T1000 (cell line): ENCODE measurements around the gene FLG2.

ENCODE experiments used
- DNase-seq: peaks from one replicate; lab custom pipeline; 2025; ENCODE audit warnings: mixed read lengths; lab: John Stamatoyannopoulos, UW

FLG2 gene

DNA sequence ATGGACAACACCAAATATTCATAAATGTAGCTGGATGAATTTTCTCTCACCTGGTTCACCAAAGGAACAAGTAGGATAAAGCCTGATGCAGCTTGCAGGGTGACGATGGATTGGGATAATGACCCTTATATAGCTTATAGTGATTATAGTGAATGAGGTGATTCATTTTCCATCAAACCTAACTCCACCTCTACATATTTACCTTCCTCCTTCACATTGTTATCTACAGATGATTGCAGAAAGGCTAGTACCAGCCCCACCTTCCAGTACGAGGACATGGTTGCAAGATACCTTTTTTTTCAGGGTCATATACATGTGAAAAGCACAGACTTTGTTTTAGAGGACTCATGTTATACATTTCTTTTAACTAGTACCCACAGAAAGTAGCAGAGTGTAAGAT, at the start of gene FLG2:
Gene FLG2 (minus strand): TSS at position 101 of the 400 bp plus-strand sequence. CDS start 1,122 bp downstream, outside the sequence.
- DNase-seq = no peak

DNA sequence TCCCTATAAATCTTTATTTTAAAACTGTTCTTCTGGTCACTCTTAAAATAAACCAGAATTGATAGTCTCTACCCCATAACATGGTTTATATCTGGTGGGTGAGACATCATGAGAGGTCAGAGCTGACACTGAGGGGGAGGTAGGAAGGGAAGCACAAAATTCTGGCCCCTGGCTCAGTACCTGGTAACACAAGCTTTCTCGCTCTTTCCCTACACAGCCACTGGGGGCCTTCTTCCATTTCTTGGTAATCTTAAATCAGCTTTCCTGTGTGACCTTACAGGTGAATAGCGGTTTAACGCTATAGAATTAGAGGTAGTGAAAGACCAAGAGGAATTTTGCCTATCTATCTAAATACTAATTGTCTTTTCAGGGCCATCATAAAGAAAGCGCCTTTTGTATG, 48.9 kb upstream of the FLG2 start:
- DNase-seq = no peak

DNA sequence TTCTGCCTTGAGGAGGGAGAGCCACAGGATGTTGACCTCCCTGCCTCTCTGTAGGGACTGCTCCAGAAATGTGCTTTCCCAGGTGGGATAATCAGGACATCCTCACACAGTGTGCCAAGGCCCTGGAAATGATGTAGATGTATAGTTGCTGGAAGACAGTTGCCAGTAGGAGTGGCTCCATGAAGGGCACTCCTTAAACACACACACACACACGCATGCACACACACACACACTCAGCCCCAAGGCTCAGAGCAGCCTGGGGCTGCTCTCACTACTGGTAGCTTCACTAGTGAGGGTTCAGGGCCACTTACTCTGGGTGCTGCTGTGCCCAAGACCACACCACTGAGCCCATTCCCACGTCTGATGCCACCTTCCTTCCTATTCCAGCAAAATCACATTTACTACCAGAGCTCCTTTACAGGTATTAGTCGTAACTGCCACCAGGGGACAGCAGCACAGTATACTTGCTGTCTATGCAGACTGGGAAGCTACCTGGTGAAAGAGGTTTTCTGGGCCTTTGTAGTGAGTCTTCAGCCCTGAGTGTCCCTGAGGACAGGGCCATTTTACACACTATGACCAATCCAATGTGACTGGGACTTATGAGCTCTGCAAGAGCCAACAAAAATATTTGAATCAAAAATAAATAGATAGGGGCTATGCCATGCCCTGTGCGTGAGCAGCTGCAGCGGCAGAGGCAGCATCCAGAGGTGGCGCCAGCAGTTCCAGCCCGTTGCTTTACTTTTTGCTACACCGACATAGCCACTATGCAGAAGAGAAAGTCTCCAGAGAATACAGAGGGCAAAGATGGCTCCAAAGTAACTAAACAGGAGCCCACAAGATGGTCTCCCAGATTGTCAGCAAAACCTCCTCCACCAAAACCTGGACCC, 39.2 kb upstream of the FLG2 start:
- no peak for DNase-seq

DNA sequence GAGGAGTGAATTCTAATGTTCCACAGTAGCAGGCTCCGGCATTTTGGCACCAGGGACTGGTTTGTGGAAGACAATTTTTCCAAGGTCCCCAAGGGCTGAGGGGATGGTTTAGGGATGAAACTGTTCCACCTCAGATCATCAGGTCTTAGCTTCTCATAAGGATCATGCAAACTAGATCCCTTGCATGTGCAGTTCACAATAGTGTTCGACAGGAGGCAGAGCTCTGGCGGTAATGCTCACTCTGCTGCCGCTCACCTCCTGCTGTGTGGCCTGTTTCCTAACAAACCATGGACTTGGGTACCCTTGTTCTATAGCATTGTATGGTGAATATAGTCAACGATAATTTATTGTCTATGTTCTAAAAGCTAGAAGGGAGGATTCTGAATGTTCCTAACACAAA, 37.7 kb upstream of the FLG2 start:
- no peak for DNase-seq

DNA sequence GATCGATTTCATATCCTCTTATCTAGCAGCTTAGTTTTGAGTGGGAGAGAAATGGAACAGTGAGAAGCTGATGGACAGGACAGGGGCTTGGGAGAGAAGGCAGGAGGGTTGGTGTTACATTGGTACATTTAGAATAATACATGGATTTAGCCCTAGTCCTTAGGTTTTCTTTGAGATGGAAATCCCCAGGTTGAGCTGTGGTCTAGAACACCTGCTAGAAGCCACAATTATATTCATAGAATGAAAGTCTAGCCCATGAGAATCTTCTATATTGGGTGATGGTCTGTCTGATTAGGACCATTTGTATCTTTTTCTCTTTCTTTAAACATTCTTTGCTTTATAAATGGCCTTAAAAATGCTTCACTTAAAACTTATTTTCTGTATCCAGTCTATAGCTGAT, 34.3 kb upstream of the FLG2 start:
- DNase-seq = no peak

DNA sequence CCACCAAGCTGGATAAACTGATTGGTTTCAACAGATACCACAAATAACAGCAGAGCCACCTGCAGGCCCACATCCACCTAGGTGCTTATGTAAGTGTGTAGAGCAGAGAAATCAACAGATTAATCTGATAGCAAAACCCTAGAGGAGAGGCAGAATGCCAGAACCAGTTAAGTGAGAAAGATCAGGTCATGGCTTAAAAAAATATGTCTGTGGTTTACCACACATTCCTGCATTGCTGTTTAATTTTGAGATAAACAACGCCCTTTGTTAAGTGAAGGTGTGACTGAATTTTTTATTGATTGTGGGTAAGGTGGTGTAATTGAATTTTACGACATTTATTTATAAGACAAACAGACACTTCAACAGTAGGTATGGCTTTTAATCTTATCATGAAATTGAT, 33.1 kb upstream of the FLG2 start:
- DNase-seq = no peak

DNA sequence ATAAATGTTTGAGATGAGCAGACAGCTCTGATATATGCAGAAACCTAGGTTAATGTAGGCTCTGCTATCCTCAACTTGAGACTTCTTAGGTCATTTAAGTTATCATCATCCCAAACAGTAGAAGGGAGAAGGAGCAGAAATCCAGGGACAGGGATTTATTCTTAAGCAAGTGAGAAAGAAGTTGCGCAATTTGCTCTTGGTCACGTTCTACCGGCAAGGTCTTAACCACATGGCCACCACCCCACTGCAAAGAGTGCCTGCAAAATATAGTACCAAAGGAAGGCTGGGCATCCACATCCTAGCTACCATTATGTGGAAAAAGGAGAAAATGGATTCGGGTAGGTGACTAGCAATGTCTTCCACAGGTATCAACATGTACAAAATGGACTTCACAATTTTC, 29.1 kb upstream of the FLG2 start:
- no peak for DNase-seq

DNA sequence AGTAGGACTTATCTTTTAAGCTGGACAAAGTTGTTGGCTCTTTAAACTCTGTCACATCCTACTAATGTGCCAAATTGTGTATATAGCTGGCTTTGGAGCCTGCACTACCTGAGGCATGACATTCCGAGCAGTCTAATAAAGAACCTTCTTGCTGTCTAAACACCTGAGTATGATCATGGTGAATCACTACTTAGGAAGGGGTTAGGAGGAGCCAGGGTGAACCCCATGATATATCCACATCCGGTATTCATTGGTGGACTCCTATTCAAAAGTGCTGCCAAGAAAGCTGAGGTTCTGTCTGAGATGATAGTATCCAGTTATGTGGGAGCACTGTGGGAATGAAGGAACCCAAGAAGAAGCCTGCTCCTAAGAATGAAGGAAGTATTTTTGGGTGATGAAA, 27.1 kb upstream of the FLG2 start:
- no peak for DNase-seq

DNA sequence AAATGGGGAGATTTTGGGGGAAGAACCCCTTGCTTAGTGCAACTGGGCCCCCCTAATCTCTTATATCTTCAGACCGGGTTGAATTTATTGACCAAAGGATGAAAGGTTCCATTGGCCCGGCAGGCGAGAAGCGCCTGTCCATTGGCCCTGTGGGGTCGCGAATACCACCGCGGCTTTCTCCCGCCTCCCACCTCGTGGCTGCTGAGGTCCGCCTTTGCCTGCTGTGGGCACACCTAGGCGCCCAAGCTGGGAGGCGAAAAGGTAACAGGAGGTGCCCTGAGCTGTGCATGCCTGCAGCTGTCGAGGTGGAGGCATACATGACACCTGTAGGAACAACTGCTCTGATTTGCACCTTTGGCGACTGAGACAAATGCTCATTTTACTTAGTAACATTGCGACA, 21.1 kb upstream of the FLG2 start:
- no peak for DNase-seq

DNA sequence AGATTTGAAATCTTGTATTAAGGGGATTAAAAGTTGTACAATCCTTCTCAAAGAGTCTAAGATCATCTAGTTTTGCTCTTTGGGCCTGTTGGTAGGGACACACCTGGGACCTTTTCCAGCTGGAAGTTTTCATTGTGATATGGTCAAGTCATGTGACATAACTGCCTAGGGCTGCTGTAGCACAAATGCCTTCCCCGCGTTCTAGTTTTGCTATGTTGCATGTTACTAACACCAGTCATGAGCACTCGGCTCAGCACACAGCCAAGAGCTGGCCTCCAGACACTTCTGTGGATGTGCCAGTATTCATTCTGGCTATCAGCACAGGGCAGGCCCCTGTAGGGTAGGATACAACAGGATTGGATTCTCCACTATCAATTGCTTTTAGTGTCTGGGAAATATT, 14.6 kb upstream of the FLG2 start:
- DNase-seq = no peak

DNA sequence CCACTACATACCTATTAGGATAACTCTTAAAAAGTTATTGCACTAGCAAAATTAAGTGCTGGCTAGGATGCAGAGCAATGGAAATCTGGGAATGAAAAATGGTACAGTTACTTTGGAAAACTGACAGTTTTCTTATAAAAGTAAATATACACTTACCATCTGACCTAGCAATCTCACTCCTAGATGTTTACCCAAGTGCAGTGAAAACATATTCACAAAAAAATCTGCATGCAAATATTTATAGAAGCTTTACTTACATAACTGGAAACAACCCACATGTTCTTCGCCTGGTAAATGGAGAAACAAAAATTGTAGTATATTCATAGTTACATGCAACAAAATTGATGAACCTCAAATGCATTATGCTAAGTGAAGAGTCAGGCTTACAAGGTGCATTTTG, 12.9 kb upstream of the FLG2 start:
- no peak for DNase-seq

DNA sequence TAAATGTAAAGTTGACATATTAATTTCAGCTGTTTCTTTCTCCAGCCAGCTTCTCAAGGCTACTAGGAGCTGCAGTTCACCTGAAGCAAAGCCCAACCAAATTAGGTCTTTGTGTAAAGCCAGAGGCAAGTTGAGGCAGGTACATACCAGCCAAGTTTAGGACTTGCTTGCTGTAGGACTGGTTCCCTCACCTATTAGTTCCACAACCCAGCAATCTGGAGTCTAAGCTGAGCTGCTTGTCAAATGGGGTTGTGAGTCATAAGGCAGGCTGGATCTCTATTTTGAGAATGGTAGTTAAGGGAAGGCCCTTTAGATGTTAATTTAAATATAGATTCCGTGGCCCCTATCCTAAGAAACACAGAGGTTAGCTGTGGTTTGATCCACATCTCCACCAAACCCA, 7.6 kb upstream of the FLG2 start:
- no peak for DNase-seq

DNA sequence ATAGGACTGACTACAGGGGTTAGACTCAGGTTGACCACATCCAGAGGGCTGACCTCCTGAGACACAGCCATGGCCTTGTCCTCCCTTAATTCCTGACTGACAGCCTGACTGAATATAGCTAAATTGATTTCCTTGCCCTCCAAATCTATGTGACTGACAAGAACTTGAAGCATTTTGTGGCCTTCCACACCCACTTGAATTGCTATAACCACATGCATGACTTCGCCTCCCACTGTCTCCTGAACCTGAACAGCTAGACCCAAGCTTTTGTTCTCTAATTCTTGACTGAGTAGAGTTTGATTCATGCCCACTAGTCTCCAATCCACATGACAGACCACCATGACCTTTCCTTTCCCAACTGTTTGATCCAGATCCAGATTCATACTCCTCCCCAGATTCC, 3.1 kb downstream of the FLG2 start:
- DNase-seq = no peak

DNA sequence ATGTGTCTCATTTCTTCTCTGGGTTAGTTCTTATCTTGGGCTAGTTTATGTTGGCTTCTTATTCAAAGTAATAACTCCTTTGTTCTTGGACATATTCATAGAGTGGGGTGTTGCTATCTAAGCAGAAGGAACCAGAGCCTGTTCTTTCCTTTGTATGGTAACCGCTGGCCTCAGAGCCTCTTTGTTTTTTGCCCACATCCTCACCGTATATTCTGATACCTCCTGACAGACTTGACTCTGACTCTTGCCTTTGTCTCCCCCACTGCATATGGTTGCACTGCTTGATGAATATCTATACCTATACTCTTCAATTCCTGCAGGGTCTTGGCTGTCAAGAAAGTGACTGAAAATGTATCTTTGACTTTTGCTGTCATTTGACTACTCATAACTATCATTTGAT, 10.2 kb downstream of the FLG2 start:
- DNase-seq = no peak

DNA sequence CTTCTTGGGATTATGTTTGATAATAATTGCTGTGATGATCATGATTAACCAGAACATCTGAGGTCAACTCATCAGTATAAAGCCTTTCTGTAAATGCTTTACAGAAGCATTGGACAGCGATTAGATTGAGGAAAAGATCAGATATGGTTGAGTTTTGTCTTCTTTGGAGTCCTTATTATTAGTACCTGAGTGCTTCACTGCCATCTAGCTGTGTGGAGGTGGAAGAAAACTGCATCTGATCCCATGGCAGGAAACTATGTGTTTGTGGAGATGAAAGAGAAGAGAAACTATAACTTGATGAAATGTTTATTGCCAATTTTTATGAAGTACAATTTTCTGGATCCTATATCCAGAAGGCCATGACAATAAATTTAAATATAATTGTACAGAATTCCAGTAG, 11.4 kb downstream of the FLG2 start:
- DNase-seq = no peak

DNA sequence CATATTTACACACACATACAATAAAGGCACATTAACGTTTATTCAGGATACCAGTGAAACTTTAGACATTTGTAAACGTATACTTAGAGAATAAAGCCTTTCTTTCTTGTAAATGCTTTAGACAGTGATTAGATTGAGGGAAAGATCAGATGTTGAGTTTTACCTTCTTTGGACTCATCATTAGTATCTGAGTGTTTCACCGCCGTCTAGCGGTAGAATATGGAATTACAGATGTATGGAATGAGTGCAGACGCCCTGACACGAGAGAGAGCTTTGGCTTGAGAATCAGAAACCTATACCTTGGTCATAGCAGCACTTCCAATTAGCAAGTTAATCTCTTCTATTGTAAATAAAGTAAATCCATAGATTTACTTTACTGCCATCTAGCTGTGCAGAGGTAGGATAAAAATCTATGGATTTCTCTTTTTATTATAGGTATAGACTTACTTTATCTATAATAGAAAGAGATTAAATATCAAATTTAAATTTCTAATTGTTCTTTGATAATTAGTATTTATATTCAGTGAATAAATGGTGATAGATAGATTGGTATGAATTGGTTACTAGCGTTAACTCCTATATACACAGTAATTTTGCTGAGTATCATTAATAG, 12.6 kb downstream of the FLG2 start:
- DNase-seq = no peak

DNA sequence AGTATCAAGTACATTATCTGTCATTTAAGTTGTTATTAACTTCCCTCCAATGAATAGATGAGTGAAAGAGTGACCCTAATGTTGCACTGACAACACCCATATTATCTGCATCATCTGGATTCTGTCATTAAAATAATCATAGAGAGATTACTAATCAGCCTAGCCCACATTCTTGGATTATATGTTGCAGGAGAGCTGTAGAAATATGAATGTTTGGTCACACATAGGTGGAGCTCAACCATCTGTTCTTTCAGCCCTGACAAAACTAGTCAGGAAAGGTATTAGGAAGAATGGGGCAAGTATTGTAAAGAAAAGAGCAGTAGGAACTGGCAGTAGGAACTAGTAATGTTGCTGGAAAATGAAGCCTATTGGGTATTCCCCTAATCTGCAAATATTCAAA, 15.4 kb downstream of the FLG2 start:
- no peak for DNase-seq

DNA sequence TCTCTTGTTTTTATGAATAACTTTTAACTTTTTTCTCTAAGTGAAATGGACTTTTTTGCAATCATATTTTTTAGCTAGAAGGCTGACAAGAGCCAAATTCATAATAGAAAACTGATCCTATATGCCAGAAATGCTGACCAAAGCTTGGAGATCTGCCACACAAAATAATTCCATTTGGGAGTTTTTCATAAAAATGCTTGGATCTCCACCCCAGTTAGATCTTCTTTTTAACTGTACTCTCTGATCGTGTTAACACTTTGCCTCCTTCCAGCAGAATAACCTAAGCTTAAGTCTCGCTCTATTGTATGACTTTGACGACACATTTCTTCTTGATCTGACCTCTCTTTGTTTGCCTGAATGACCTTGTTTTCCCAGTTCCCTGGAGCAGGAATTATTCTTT, 16.8 kb downstream of the FLG2 start:
- no peak for DNase-seq

DNA sequence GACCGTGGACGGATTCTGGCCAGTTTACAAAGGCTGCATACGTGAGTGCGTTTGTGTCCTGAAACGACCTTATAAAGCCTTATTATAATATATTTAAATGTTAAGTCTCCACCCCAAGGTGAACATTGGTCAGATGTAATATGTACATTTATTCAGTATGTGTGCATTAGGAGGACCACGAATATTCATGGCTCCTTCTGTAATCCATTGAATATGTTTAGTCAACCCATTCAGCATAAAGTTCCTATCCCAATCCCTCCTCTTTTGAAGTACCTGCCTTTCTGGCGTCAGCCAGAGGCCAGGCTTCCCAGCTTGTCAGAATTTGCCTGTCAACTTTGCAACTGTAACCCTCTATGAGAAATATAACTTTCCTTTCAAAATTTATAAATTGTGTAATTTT, 24.4 kb downstream of the FLG2 start:
- no peak for DNase-seq

DNA sequence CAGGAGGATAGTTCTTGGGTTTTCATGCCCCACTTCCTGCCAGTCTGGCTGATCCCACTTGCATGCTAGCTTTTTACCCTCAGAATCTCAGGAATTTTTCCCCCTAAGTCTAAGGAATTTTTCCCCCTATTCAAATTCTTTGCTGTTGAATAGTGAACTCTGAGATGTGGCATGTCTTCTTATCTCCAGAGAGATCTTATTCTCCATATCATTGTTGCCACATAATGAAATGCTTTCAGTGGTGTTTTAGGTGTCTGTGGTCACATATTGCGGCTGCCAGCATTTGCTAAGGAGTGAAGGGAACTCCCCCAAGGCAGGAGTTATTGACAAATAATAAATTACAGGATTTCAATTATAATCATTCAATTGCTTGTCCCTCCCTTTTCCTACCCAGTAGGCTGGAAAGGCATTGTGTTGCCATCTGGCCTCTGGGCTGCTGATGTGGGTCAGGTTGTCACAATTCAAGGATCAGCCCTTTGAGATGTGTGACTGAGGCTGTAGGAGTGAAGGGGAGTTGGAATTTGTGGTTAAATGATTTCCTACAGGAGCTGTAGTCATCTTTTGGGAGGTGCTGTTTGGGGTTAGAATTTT, 30.9 kb downstream of the FLG2 start:
- DNase-seq = no peak

DNA sequence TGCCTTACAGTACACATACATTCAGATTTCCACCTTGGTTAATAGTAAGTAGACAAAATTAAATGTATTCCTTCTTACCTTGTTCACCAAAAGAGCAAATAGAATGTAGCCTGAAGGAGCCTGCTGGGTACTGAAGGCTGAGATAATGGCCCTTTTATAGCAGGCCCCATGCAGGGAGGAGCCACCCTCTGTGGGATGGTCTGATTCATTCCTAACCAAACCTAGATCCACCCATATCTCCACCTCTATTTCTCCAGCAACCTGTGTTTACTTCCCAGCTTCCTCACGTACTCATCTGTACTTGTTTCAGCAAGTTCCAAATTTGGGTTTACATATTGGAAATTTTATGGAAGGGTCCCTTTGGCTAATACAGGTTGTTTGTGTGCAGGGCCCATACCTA, 34.7 kb downstream of the FLG2 start, which contains the start of gene FLG:
Gene FLG (minus strand): TSS at position 129 of the 400 bp plus-strand sequence. CDS start 9,783 bp downstream, outside the sequence.
- DNase-seq = no peak

DNA sequence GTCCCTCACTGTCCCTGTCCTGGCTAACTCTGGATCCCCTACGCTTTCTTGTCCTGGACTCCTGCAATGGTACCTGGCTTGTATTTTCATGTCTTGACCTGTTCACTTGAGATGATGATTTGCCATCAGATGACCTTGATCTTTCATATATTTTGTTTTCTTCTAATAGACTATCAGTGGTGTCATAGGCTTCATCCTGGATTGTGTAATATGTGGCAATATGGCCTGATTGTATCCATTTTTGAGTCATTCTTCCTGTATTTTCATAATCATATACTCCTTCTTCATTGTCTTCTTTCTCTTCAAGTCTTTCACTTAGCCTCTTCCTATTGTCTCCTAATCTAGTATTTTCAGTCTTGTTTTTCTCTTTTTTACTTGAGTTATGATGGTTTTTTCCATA, 45.8 kb downstream of the FLG2 start:
- DNase-seq = no peak

DNA sequence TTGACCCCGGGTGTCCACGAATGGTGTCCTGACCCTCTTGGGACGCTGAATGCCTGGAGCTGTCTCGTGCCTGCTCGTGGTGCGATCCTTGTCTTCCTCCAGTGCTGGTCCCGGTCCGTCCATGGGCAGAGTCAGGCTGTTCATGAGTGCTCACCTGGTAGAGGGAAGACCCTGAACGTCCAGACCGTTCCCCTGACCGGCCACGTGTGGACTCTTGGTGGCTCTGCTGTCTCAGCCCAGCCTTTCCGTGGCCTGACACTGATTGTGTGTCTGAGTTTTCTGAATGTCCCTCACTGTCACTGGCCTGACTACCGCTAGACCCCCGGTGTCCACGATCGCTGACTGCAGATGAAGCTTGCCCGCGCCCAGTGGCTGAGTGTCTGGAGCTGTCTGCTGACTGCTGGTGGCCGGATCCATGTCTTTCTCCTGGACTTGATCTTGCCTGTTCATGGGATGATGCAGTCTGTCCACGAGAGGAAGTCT, 46.4 kb downstream of the FLG2 start:
- no peak for DNase-seq
